Measurements from ENCODE around the gene CTR9. TPM values are rescaled to one million over a fixed set of nuclear protein-coding genes. Genes with fewer than 3 reads are reported as not detected.
A peak's percentile ranks its signal among the peaks of the same experiment; 100 is the strongest.

CTR9 gene
- 28.3 and 42.9 TPM in 2 replicates for total RNA-seq

DNA sequence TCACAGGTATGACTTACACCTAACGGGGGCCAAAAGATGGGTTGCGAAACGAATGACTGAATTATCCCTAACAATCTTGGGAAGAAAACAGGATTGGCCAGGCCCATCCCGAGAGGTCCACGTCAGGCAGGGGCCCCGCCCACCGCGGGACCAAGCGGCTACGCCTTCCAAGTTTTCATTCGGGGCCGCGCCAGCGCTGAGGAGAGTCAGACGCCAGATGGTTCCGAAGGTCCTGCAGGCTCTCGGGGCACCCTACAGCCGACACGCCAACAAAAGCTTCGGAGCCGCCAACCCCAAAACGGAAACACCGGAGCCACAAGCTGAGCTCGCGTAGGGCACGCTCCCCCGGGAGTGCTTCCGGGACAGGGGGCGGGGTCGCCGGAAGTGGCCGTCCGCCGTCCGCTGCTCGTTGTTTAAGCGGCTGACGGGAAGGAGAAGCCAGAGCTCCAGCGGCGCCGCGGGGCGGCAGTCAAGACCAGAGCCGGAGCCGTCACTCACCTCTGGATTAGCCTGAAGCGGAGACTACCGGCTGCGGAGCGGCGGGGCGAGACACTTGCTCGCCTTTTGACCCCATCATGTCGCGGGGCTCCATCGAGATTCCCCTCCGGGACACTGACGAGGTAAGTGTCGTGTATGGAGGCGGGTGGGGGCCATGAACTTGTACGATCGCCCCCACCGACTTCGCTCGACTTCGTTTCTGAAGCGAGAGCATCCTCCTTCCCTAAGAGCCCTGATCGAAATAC lies at the start of gene CTR9:
Gene CTR9, plus strand, starts transcription at position 409 of the 743 bp plus-strand sequence. Its CDS starts 167 bp downstream, at position 576.
- DNase-seq (ENCODE audit: low read depth), result peak; percentile 89

DNA sequence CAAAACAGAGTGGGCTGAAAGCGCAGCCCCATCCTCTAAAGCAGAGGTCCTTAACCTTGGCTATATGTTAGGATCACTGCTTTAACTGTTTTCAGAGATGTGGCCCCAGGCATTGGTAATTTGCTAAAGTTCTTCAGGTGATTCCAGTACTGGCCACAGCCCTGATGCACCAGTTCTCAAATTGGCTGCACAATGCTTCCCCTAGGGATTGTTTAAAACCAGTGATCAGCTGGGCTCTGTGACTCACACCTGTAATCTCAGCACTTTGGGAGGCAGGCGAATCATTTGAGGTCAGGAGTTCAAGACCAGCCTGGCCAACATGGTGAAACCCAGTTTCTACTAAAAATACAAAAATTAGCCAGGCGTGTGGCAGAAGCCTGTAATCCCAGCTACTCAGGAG lies 49.1 kb upstream of the CTR9 start:
- DNase-seq (ENCODE audit: low read depth), result peak; percentile 68

DNA sequence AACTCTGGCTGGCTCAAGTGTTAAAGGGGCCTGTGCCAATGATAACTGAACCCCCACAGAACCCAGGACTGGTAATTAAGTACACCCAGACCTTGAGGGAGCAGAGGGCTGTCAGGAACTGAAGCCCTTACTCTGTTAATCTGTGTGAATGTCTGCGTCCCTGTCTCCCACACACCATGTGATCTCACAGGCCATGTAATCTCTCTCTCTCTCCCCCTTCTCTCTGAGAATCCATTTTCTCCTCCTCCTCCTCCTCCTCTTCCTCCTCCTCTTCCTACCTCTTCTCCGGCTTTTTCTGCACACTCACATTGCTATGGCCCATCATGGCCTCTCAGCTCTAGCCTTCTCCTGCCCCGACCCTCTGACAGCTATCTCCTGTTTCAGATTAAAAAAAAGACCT lies 42.9 kb upstream of the CTR9 start:
- no peak for DNase-seq (ENCODE audit: low read depth)

DNA sequence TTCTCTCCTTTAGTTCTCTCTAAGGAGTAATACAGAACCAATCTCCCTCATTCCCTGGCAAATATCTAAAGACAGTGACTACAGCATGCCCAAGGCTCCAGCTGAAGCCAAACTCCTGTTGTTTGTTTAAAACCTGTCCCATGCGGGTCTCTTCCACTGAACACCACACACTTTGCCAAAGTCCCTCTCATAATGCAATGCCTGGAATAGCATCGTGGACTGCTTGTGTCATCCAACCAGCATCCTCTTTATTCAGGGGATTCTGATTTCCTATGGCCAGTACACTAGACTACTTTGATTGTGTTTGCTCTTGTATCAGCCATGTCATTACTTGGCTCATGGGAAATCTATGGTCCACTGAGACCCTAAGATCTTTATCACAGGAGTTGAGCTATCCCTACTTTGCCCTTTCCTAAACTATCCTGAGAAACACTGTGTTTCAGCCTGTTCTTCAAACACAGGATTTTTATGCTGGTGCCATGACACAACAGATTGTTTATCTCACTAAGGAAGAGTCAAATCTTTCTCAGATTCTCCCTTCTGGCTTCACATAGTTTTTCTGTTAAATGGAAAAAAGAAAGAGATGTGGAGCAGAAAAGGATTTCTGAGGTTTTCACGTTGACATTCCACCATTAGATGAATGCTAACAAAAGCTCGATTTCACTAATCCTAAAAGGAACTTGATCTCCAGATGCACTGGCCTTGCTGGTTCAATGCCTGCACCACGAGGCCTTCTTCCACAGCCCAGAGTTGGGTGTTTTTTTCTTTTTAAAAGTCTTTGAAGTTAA lies 41.6 kb upstream of the CTR9 start:
- no peak for DNase-seq (ENCODE audit: low read depth)

DNA sequence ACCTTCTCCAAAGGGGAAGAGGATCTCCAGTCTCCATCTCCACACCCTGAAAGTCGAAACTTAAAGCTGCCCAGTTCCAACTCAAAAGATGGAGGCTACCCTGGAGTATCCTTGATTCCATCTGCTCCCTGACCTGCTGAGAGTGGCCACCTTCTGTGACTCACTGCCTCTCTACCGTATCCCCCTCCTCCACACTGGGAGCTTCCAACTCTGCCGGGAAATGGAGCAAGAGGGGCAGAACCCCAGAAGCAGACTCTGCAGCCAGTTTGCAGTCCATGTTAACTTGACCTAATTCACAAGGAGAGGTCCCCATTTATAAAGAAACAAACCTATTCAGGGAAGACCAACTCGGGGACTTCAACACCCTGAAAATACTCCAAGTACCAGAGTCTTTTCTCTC lies 35.5 kb upstream of the CTR9 start:
- DNase-seq (ENCODE audit: low read depth), result no peak

DNA sequence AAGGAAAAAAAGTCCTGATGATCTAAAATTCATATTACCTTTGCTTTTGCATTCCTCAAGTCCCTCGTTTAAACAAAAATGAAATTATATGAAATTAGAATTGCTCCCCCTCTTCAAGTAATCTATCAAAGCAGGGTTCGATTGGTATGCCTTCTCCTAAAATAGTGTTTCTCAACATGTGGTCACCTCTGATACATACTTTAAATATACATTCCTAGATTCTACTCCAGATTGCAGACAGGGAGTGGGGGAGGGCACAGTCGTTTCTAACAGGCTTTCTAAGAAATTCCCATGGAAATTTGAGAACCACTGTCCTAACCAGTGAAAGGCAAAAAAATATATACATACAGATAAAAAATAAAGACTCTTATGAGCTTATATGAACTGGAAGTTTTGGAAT lies 34.9 kb upstream of the CTR9 start:
- no peak for DNase-seq (ENCODE audit: low read depth)

DNA sequence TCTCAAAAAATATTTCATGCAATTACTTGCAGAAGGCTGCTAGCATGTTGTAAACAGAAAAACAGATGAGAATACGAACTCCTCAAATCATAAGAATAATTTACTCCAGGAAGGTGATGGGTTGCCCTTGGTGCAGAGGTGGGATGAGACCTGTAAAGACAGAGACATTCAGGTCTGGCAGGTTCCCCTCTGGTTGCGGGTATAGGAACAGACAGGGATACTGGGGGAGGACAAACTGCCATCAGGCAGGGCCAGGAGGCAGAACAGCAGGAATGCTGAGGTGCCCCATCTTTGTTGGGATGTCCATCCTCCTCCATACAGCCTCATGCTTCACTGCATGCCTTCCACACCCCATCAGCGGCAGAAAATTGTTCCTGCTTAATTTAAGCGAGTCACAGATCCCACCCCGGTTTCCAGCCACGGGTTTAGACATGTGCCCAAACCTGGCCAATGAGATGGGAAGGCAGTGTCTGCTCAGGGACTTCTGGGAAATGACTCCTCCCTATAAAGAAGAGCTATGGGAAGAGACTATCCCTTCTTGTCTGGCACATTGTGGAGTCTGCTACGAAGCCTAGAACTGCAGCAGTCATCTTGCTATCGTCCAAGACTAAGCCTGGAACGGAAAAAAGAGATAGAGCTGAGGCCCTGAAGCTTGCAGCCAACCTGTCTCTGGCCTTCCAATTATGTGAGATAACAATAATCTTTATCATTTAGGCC lies 34.3 kb upstream of the CTR9 start:
- DNase-seq (ENCODE audit: low read depth), result no peak

DNA sequence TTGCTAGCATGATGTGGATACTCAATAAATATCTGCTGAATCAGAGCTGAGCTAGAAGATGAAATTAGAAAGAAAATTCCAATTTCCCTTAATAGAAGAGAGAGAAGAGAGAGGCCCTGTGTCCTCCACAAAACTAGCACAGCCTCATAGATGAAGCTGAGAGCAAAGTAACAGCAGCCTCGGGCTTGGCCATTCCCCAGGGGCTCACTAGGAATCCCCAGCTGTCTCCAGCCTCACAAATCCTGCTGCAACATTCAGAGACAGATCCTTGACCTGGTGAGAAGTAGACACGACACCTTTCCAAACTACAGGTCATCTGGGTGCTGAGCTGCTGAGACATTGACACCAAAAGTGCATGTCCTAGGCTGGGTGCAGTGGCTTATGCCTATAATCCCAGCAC lies 31.4 kb upstream of the CTR9 start:
- DNase-seq (ENCODE audit: low read depth), result no peak

DNA sequence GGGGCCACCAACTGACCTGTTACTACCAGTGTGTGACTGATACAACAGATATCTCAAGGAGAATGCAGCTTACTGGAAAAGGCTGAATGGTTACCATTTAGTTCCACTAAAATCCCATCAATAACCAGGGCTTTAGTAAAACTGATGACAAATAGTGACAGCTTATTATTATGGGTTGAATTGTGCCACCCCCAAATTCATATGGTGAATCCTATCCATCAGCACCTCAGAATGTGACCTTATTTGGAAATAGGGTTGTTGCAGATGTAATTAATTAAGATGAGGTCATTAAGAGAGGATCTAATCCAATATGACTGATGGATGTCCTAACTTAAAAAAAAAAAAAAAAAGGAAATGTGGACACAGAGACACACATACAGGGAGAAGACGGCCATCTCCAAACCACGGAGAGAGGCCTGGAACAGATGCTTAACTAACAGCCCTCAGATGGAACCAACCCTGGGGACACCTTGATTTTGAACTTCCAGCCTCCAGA lies 30.1 kb upstream of the CTR9 start:
- no peak for DNase-seq (ENCODE audit: low read depth)

DNA sequence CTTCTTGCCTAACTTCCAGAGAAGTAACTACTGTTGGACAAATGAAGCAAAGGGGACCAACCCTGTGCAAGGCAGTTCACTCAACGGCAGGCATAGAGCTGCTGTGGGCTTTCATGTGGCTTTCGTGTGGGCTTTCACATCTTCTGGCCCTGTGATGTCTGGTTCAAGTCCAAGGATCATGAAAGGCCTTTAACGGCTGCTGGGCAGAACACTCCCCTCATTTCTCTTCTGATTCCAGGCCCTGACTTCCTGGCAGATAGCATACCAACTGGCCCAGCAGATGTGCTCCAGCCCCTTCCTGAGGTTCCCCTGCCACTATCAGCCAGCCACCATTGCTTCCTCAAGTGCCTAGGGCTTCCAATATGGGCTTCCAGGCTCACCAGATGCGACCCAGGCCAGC lies 28.7 kb upstream of the CTR9 start:
- no peak for DNase-seq (ENCODE audit: low read depth)

DNA sequence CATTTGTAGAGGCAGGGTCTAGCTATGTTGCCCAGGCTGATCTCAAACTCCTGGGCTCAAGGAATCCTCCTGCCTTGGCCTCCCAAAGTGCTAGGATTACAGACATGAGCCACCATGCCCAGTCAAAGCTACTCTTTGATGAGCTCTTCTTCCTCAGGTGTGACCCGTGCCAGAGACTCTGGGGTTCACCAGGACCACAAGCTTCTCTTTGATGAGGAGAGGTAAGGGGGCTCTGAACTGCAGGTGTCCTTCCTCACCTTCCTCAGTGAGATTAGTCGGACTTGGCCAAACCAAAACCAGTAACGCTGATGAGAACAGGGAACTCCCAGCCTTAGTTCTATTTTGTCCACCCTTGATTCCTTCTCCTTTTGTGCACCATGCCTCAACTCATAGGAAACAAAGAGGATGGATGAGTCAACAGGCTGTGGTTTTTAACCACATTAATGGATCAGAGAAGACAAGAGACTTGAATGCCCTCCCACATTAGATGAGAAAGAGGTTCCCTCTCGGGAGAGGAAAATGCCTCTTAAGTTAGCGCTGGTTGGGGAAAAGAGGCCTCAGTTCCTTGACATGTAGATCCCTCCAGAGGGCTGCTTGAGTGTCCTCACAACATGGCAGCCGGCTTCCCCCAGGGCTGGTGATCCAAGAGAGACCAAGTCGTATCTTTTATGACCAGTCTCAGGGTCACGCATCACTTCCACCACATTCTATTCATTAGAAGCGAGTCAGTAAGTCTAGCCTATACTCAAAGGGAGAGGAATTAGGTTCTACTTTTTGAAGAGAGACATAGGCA lies 25.7 kb upstream of the CTR9 start:
- peak; percentile 92 for DNase-seq (ENCODE audit: low read depth)

DNA sequence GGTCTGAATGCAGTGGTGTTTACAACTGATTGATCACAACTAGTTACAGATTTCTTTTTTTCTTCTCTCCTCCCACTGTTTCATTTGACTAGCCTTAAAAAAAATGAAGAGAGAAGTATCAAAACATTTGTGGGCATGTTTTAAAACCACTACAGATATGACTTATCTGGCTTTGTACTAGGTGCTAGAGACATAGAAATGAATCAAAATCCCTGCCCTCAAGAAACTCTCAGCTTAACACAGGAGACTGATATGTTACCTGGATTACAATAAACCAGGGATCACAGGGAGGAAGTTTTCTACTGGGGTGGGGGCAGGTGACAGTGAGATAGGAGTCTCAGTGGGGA lies 25.2 kb upstream of the CTR9 start:
- no peak for DNase-seq (ENCODE audit: low read depth)

DNA sequence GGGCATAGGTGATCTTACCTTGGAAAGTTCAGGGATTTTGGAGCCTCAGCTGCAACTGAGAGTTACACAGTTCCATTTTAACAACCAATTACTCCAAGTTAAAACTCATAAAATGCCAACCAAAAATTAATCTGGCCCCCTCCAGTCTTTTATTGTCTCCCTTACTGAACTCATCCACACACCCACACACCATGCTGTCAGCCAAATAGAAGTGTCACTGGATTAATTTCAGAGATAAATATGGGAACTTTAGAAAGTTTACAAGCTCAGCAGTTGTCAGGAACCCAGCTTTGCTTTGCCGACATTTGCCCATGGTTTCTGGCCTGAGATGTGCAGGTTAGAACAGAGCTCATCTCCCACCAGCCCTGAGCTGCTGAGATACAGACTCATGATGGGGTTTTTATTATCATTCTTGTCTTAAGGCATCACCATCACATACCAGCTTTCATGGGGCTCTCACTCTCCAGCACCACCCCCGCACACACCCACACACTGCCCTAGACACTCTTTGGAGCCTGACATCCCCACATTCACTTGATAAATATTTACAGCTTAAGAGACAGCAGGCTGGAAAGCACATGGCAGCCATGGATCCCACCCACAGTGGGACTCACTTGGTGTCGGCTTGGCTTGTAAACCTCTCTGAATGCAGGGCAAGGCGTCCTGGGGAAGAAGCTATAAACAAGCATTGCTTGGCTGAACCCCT lies 23.7 kb upstream of the CTR9 start:
- no peak for DNase-seq (ENCODE audit: low read depth)

DNA sequence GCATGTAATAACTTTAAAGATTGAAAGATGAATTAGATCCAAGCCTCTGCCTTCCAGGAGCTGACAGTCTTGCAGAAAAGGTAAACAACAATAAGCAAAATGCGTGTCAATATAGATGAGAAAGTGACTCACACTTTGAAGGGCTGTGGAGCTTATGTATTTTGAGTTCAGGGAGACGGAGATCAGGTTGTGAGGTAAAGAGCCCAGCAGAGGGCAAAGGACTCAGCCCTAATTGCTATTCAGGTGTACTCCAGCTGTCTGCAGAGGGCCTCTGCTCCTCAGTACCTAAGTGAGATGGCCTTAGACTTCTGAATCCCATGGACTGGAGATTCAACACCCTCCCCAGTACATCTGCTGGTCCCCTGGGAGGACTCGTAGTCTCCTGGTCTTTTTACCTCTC lies 22.9 kb upstream of the CTR9 start:
- DNase-seq (ENCODE audit: low read depth), result no peak

DNA sequence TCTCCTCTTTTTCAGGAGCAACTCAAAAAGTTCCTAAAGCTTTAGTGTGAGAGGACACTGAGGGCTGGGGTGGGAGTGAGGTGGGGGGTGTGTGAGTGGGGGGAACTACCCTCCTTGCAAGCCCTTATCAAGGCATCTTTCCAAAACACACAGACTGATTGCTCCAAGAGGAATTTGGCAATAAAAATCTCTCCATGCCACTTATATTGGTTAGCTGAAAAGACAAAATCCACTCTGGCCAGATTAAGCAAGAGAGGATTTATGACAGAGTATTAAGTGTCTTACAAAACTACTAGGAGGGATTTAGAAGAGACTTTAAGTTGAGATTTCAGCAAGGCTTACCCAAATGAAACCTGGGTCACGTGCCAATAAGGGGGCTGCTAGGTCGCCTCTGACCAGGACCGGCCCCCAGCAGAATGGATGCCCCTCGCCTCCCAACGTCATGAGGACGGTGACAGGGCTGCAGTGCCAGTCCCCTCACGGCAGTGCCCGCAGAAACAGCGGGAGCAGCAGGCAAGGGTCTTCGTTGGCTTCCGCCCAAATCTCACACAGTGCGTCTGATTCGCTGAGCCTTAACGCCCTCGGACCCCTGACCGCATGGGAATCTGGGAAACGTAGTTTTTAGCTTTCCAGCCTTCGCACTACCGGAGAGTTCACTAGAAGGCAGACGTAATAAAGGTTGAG lies 22.1 kb upstream of the CTR9 start:
- no peak for DNase-seq (ENCODE audit: low read depth)

DNA sequence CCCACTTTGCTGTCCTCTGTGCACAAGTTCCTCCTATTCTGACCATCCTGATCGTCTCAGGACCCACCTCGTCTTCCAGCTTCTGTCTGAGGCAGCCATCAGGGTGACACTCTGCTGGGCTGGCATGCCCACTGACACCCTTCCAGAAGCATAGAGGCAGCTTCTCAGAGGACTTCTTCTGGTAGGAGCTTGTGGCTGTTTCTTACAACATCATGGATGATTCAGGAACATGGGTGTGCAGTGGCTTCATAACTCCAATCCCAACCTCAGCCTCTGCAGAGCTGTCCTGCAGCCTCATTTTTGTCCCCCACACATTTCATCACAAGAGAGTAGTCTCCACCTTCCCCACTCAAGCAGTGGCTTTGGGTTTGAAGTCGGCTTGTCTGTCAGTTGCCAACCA lies 20.9 kb upstream of the CTR9 start:
- DNase-seq (ENCODE audit: low read depth), result no peak

DNA sequence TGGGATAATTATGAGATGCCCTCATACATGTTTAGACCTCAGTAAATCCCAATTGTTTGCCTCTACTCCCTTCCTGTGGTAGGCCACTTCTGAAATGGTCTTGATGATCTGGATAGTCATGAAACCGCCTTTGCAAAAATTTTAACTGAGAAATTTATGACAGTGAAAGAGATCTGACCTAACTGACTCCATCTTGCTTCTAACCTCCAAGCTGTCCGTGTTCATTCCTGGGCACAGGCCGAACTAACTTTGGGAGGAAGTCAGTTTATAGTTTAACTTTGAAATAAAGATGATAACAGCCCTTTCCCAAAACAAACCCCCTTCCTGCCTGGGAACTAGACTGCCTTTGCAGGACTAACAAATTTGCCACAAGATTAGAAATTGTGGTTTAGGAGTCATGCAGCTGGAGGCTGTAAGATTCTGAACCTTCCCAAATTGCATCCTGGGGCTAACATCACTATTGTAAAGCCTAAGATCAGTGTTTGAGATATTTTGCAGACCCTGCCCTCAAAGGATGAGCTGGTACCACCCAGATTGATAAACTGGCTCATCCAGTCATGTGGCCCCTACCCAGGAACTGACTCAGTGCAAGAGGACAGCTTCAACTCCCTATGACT lies 19.9 kb upstream of the CTR9 start:
- no peak for DNase-seq (ENCODE audit: low read depth)

DNA sequence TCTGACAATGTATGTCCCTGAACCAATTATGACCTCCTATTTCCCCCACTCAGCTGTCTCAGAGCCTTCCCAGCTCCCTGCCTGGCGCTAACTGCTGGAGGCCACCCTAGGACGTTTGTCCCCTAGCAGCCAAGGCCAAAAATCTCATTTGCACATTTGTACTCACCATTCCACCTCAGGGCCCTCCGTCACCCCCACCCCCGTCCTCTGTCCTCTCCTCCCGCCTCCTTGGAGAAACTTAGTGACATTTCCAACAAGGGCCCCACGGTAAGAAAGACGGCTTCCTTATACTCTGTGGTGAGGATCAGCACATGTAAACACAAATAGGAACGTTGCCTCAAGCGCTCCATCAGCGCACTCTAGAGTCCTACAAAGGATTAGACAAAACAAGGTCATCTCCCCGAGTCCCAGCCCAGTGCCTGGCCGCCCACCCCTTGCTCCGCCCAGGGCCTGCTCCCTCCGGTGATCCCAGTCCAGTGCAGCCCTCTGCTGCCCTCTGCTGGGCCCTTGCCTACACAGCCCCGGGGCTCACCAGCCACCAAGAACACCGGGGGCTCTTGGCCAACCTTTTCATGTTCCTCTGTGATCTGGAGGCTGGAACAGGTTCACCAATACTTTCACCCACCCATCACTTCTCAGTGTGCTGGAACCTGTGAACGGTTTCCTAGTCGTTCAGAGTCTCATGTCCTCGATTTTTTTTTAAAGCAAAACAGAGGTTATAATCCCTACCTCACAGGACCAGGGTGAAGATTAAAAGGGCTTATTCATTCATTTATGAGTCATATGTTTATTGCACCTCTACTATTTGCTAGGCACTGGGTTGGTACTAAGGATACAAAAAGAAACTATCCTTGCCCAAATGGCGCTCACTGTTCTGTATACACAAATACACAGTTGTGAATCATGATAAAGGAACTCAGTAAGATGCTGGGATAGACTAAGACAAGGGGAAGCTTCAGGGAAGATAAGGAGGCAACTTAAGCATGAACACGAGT lies 15.3 kb upstream of the CTR9 start:
- DNase-seq (ENCODE audit: low read depth), result peak; percentile 89

Measured in renal cortical epithelial cell (primary cell).